Measurements from ENCODE around the gene SIGLEC12. TPM values are rescaled to one million over a fixed set of nuclear protein-coding genes. Genes with fewer than 3 reads are reported as not detected.

SIGLEC12 gene
- total RNA-seq (under 1 TPM in 1 of 4 donors, not detected in 3; 0.36 TPM), polyA plus RNA-seq (0.05 TPM)
- long read RNA-seq, donor 1: 0 reads
- long read RNA-seq, donor 2: 0 reads
- long read RNA-seq, donor 3: 0 reads
- long read RNA-seq, donor 4: 0 reads

DNA sequence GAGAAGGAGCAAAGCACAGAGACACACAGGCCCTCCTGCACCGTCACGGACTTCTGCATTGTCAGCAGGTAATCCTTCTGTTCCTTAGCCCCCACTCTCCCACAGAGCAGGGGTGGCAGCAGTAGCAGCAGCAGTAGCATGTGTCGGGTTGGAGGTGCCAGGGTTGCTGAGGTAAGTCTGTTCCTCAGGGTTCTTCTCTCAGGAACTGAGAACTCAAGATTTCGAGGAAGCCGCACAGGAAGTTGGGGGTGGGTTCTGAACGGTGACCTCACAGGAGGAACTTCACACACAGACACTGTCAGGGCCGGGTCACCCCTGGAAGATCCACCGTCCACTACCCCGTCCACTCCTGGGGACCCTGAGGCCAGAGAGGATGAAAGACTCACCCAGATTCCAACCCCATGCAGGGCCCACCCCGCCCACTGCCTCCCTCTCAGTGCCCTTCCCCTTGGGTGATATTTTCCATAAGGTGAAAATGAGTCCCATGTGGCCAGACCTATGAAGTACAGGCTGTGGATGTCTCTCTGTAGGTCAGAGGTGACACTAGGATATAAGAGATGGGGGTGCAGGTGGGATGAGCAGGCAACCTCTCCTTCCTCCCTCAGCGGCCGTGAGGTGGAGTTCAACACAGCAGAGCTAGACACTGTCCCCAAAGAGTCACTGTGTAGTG, at the start of gene SIGLEC12:
Gene SIGLEC12, minus strand, starts transcription at position 207 of the 670 bp plus-strand sequence. Its CDS starts 67 bp downstream, at position 140.
- Histone ChIP-seq H3K27ac (ENCODE audit: low read length) (no peak within 1 kb of the TSS), H3K4me3 (ENCODE audit: low read length) (no peak within 1 kb of the TSS), H3K4me1 (ENCODE audit: control insufficient read depth, insufficient read depth, low read length) (no peaks in the 10 kb centered on the region), H3K9me3 (ENCODE audit: control insufficient read depth, low read length) (no peaks in the 10 kb centered on the region), H3K27me3 (ENCODE audit: control insufficient read depth, insufficient read depth) (no peaks in the 10 kb centered on the region)
- WGBS: 63% methylated on average over 12 of the region's 12 CpGs
- intact Hi-C loops (cut with DNase I): no loop called here
- DNase-seq (peak; percentile 27 to 69 (median 62)), ATAC-seq (peak; percentile 42 to 44)

DNA sequence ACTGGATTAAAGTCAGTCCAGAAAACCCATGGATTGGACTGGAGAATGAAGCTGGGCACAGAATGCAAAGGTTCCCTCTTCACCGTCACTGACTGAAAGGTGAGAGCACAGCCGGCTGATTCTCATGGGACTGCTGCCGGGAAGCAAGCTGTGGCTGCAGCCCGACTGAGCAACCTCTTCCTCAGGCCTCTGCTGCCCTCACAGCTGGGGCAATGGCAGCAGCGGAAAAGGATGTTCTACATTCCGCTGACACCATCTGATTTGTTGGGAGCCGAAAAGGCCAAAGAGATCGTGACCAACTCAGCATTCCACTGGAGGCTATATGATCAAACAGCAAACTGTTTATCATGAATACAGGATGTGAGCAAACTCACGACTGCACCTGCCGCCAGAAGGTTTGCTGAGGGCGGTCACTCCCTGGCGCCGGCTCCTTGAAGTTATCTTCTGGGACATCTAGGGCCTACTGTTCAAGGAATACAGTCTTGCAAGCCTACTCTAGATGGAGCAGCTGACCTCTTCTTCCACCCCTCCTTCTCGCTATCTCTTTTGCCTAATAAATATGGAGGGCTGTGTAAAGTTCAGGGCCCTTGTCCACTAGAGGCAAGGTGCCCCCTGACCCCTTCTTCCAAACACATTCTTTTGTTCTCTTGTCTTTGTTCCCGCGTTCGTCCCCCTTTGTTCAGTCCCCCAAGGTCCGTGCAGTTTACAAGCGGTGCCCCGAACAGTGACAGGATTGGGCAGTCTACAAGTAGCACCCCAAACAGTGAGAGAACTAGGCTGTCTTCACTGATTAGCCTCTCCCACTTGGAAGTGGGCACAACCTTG, 49.5 kb upstream of the SIGLEC12 start:
- no peaks in the 10 kb centered on the region for H3K9me3 ChIP-seq (ENCODE audit: control insufficient read depth, low read length)
- DNase-seq (no peak), ATAC-seq (no peak)
- WGBS: 78% methylated on average over 20 of the region's 20 CpGs
- no peaks in the 10 kb centered on the region for H3K4me1 ChIP-seq (ENCODE audit: control insufficient read depth, insufficient read depth, low read length)
- intact Hi-C loops (cut with DNase I): no loop called here
- no peak overlapping the region for H3K4me3 ChIP-seq (ENCODE audit: low read length)
- no peaks in the 10 kb centered on the region for H3K27me3 ChIP-seq (ENCODE audit: control insufficient read depth, insufficient read depth)
- H3K27ac ChIP-seq (ENCODE audit: low read length): no peak overlapping the region

DNA sequence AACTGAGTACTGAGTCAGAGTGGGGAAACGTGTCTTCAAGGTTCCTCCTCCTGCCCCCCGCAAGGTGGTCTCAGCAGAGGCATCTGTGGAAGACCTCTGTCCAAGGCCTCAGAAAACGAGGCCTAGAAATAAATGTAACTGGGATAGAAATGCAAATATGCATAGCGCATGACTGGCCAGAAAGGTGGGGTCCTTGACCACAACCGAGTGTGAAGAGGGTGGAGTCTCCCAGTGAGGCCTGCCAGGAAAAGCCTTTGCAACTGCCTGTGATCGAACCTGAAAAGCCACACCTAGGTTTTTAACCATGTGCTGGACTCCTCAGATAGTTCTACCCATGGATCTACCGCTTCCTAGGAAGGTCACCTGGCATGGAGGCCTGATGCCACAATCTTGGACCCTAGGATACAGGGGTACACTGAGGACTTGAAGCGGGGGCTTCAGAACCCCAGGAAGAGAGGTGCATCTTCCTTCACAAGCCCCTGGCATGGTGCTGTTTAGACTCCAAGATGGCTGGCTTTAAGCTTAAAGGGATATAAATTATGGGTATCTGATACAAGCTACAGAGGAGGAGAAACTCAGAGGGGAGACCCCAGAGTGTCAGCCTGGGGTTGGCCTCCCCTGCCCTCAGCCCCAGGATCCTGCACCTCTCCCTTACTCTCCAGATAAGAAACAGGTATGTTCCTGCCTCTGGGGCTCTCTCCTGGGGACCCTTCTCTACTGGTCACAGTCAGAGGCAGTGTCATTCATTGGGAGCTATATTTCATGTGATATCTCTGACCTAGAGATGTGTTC, 48.1 kb upstream of the SIGLEC12 start:
- ATAC-seq (no peak), DNase-seq (no peak)
- Histone ChIP-seq H3K27ac (ENCODE audit: low read length) (no peak overlapping the region), H3K4me3 (ENCODE audit: low read length) (no peak overlapping the region), H3K27me3 (ENCODE audit: control insufficient read depth, insufficient read depth) (no peaks in the 10 kb centered on the region), H3K9me3 (ENCODE audit: control insufficient read depth, low read length) (no peaks in the 10 kb centered on the region), H3K4me1 (ENCODE audit: control insufficient read depth, insufficient read depth, low read length) (no peaks in the 10 kb centered on the region)
- intact Hi-C loops (cut with DNase I): no loop called here
- 62% methylated on average over 8 of the region's 8 CpGs for WGBS

DNA sequence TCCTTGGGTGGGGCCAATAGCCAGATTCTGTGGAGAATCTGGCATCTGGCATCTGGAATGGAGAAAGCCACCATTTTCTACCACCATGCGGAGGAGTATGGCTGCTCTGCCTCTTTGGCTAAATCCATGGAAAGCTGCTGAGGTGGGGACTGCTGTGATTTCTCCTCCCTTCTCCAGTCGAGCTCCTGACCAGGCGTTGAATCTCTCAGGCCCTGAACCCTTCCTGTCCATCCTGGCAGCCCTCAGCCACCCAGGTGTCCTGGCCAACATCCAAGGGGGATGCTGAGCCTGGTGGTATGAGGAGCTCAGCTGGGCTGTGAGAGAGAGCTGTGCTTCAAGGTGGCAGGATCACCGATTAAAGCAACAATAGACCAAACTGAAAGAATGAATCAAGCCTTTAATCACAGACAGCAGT, 47.3 kb upstream of the SIGLEC12 start:
- 74% methylated on average over 4 of the region's 4 CpGs for WGBS
- H3K27me3 ChIP-seq (ENCODE audit: control insufficient read depth, insufficient read depth): no peaks in the 10 kb centered on the region
- intact Hi-C loops (cut with DNase I): no loop called here

DNA sequence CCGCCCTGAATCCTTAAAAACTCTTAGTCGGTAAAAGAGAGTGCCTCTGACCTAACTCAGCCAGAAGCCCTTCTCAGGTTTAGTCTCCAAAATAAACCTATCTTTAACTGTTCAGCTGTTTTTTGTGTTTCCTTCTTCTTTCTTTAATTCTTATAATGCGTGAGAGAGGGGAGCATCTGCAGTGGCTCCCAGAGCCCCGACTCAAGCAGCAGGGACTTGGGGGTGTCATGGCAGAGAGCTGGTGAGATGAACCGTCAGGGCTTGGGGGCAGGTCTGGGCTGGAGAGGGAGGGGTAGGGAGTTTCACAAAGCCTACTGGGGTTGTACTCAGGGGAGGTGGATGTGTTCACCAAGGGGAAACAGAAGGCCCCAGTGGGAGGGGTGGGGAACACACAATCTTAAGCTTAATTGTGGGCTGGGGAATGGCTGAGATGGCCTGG, 46.6 kb upstream of the SIGLEC12 start:
- 50% methylated on average over 5 of the region's 5 CpGs for WGBS
- H3K27ac ChIP-seq (ENCODE audit: low read length): no peak overlapping the region
- ATAC-seq (no peak), DNase-seq (no peak)
- H3K27me3 ChIP-seq (ENCODE audit: control insufficient read depth, insufficient read depth): no peaks in the 10 kb centered on the region
- intact Hi-C loops (cut with DNase I): no loop called here
- H3K9me3 ChIP-seq (ENCODE audit: control insufficient read depth, low read length): no peaks in the 10 kb centered on the region
- no peak overlapping the region for H3K4me3 ChIP-seq (ENCODE audit: low read length)
- no peaks in the 10 kb centered on the region for H3K4me1 ChIP-seq (ENCODE audit: control insufficient read depth, insufficient read depth, low read length)

More for the DNA sequence above, 47.3 kb upstream of the SIGLEC12 start:
- H3K9me3 ChIP-seq (ENCODE audit: control insufficient read depth, low read length): no peaks in the 10 kb centered on the region
- ATAC-seq (no peak), DNase-seq (no peak)
- H3K4me3 ChIP-seq (ENCODE audit: low read length): no peak overlapping the region
- no peak overlapping the region for H3K27ac ChIP-seq (ENCODE audit: low read length)
- no peaks in the 10 kb centered on the region for H3K4me1 ChIP-seq (ENCODE audit: control insufficient read depth, insufficient read depth, low read length)

DNA sequence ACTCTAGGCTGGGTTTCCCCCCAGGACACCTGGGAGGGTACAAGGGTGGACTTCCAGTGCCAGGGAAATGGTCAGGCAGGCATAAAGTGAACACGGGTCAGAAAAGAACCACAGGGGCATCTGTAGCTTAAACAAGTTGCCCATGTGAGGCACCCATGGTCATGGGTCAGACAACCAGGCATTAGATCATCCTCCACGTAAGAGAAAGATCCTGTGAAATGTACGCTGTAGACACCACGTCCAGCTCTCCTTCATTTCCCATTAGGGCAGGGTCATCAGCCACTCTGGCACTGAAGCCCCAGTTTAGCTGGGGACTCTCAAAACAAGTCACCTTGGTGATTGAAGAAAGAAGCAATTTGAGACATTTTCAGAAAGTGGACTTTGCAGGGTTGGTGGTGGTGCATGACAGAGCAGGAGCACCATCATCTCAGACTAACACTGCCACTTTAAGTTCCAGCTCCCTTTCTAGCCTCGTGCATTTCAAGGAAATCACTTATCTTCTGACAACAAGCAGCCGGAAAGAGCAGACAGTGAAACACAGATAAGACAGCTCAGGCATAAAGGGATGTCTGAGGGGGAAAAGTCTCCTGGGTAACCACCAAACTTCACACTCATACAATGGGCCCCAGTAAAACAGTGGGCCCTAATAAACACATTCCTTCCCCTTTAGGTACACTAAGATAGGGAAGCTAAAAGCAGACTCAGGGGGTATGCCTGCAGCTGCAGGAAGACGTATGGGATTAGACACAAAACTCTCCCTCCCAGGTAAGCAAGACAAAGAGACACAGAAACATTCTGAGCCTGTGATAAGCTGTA, 46.0 kb upstream of the SIGLEC12 start:
- Histone ChIP-seq H3K4me1 (ENCODE audit: control insufficient read depth, insufficient read depth, low read length) (no peaks in the 10 kb centered on the region), H3K9me3 (ENCODE audit: control insufficient read depth, low read length) (no peaks in the 10 kb centered on the region), H3K4me3 (ENCODE audit: low read length) (no peak overlapping the region), H3K27ac (ENCODE audit: low read length) (no peak overlapping the region), H3K27me3 (ENCODE audit: control insufficient read depth, insufficient read depth) (no peaks in the 10 kb centered on the region)
- ATAC-seq (peak in 1 of 2 donors; percentile 62), DNase-seq (no peak)
- intact Hi-C loops (cut with DNase I): no loop called here
- WGBS: 29% methylated on average over 7 of the region's 7 CpGs

DNA sequence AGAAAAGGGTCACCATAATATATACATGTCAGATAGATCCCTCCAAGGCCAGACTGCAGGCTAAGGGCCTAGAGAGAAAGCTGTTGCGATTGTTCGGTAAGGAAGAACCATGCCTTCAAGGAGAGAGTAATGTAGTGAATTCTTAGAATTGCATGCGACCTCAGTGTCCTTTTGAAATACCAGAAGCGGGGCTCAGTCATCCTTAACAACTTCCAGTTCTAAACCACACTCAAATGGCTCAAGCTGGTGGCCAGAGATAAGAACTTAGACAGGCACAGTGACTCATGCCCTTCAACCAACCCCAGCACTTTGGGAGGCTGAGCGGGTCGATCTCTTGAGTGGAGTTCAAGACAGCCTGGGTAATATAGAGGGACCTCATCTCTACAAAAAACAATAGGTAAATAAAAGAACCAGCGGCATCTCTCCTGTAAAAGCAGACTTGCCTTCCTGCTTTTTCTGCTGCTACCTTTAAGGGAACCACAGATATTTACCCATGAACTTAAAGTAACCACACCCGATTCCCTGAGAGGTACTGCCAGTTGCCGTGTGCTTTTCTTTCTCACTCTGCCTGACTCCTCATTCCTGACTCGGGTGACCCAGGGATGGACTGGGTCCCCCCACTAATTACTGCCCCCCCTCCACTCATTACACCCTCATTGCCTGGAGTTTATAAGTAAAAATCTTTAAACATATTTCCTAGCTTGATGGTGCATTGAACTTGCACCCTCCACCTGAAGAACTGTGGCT, 45.2 kb upstream of the SIGLEC12 start:
- DNase-seq (no peak), ATAC-seq (peak in 1 of 2 donors; percentile 77)
- no peak overlapping the region for H3K27ac ChIP-seq (ENCODE audit: low read length)
- H3K27me3 ChIP-seq (ENCODE audit: control insufficient read depth, insufficient read depth): no peaks in the 10 kb centered on the region
- no peaks in the 10 kb centered on the region for H3K9me3 ChIP-seq (ENCODE audit: control insufficient read depth, low read length)
- no peak overlapping the region for H3K4me3 ChIP-seq (ENCODE audit: low read length)
- WGBS: 43% methylated on average over 10 of the region's 10 CpGs
- H3K4me1 ChIP-seq (ENCODE audit: control insufficient read depth, insufficient read depth, low read length): no peaks in the 10 kb centered on the region
- intact Hi-C loops (cut with DNase I): no loop called here

DNA sequence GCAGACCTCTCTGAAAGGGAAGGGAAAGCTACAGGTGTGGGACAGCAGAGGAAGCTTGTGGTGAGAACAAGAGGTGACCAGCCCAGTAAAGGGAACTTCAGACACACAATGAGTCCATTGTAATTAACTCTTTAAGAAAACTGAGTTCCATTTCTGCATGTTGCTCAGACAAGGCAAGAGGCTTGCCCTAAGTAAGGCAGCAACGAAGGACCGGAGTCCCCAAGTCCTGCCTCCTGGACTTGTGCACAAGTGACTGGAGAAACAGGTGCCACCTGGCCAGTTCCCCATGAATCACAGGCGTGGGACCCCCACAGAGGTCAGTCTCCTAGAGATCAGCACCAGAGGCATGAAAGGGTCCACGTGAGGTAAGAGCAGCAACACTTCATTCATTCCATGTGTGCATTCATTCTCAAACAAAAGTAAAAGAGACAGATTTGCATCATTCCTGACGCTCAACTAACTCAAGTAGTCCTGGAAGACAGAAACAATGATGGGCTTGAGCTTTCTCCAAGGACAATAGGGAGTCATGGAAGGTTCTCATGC, 44.6 kb upstream of the SIGLEC12 start:
- H3K4me1 ChIP-seq (ENCODE audit: control insufficient read depth, insufficient read depth, low read length): no peaks in the 10 kb centered on the region
- intact Hi-C loops (cut with DNase I): no loop called here
- H3K9me3 ChIP-seq (ENCODE audit: control insufficient read depth, low read length): no peaks in the 10 kb centered on the region
- no peak for DNase-seq
- no peak for ATAC-seq
- 62% methylated on average over 5 of the region's 5 CpGs for whole genome bisulfite sequencing
- H3K27me3 ChIP-seq (ENCODE audit: control insufficient read depth, insufficient read depth): no peaks in the 10 kb centered on the region
- H3K27ac ChIP-seq (ENCODE audit: low read length): no peak overlapping the region
- no peak overlapping the region for H3K4me3 ChIP-seq (ENCODE audit: low read length)

DNA sequence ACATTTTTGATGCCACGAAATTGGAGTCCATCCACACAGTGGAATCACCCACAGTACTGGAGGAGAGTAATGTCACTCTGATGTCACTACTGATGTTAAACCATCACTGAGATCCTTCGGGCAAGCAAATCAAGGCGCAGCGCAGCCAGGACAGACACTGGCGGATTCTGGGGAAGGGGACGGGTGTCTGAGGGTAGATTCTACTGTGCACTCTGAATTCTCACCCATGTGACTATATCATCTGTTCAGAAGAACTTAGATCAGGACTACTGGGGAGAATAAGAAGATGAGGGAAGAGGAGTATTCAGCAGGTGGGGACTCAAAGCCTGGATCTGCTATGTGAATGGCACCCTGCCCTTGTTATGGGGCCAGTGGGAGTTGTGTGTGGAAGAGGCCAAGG, 42.4 kb upstream of the SIGLEC12 start:
- 80% methylated on average over 6 of the region's 6 CpGs for WGBS
- no peak for DNase-seq
- intact Hi-C loops (cut with DNase I): no loop called here
- H3K27ac ChIP-seq (ENCODE audit: low read length): no peak overlapping the region
- H3K4me3 ChIP-seq (ENCODE audit: low read length): no peak overlapping the region
- no peak for ATAC-seq
- no peaks in the 10 kb centered on the region for H3K27me3 ChIP-seq (ENCODE audit: control insufficient read depth, insufficient read depth)
- H3K9me3 ChIP-seq (ENCODE audit: control insufficient read depth, low read length): no peaks in the 10 kb centered on the region
- no peaks in the 10 kb centered on the region for H3K4me1 ChIP-seq (ENCODE audit: control insufficient read depth, insufficient read depth, low read length)
